H1 (cell line): ENCODE measurements around the gene CALD1. TPM values are rescaled to one million over a fixed set of nuclear protein-coding genes. Genes with fewer than 3 reads are reported as not detected.

ENCODE experiments used
- CTCF ChIA-PET: fragments of 300-600 bp; sonication (Branson Sonifier 250); formaldehyde crosslinking; loops from one replicate; lab custom pipeline; 2021; ENCODE audit not compliant: partially characterized antibody; lab: Charles Lee
- POLR2A ChIA-PET: fragments of 300-600 bp; sonication (Branson Sonifier 250); formaldehyde crosslinking; loops from one replicate; lab custom pipeline; 2021; ENCODE audit warnings: inconsistent platforms; ENCODE audit not compliant: partially characterized antibody; lab: Charles Lee
- DNase-seq, 2 experiments: peaks; one replicate each; pipeline versions ENCODE4 v3.0.0 to v3.0.0-alpha.2; 2010 to 2022; ENCODE audit warnings: low spot score in 2 of 2, low read depth in 1 of 2, mixed read lengths in 1 of 2
- FAIRE-seq: peaks from 2 replicates; lab custom pipeline; 2011; peaks lifted over from hg19 to GRCh38; lab: Jason Lieb, UNC
- H2AFZ ChIP-seq: 2 replicates; pipeline ENCODE4 v1.8.1; 2012; ENCODE audit warnings: low read length, inconsistent platforms
- H2AK5ac ChIP-seq: 2 replicates; pipeline ENCODE4 v1.6.1; 2013; ENCODE audit warnings: low read depth, low read length
- H2BK120ac ChIP-seq: replicated peaks from 2 replicates; pipeline ENCODE3; 2013; ENCODE audit warnings: low read depth, low read length, inconsistent platforms
- H2BK12ac ChIP-seq: 2 replicates; pipeline ENCODE4 v1.6.1; 2013; ENCODE audit warnings: low read depth, low read length
- H2BK15ac ChIP-seq: 2 replicates; pipeline ENCODE4 v1.6.1; 2013; ENCODE audit warnings: low read length
- H2BK20ac ChIP-seq: 2 replicates; pipeline ENCODE4 v1.6.1; 2013; ENCODE audit warnings: low read length
- H2BK5ac ChIP-seq: 2 replicates; pipeline ENCODE4 v1.6.1; 2013; ENCODE audit warnings: low read depth, low read length
- H3K14ac ChIP-seq: 2 replicates; pipeline ENCODE4 v1.6.1; 2013; ENCODE audit warnings: inconsistent platforms; ENCODE audit not compliant: insufficient read length
- H3K18ac ChIP-seq: 2 replicates; pipeline ENCODE4 v1.6.1; 2013; ENCODE audit warnings: low read length; ENCODE audit errors: extremely low read depth
- H3K23ac ChIP-seq: 2 replicates; pipeline ENCODE4 v1.6.1; 2013; ENCODE audit warnings: inconsistent platforms; ENCODE audit not compliant: insufficient read length
- H3K23me2 ChIP-seq: 2 replicates; pipeline ENCODE4 v1.6.1; 2013; ENCODE audit warnings: low read depth, low read length
- H3K27ac ChIP-seq: 2 replicates; pipeline ENCODE4 v1.6.1; 2011; ENCODE audit warnings: low read depth, low read length, inconsistent platforms
- H3K27me3 ChIP-seq, 4 experiments: replicated peaks in 1 of 4; 1 replicate in 1 of 4; 2 replicates in 3 of 4; pipeline versions ENCODE4 v1.6.1 to v1.8.1; 2011 to 2013; ENCODE audit warnings: low read length in 3 of 4, mild to moderate bottlenecking in 3 of 4, inconsistent platforms in 2 of 4, mixed read lengths in 2 of 4, moderate library complexity in 1 of 4; ENCODE audit not compliant: control insufficient read depth in 3 of 4, insufficient read depth in 3 of 4; ENCODE audit errors: extremely low read depth in 1 of 4
- H3K36me3 ChIP-seq, 4 experiments: 2 replicates each; pipeline versions ENCODE4 v1.6.1 to v1.8.1; 2011 to 2013; ENCODE audit warnings: mild to moderate bottlenecking in 4 of 4, low read length in 3 of 4, moderate library complexity in 2 of 4, control low read depth in 1 of 4, inconsistent platforms in 1 of 4; ENCODE audit not compliant: insufficient read depth in 4 of 4, control insufficient read depth in 2 of 4
- H3K4ac ChIP-seq: replicated peaks from 2 replicates; pipeline ENCODE3; 2013; ENCODE audit warnings: low read length, low read depth, mixed read lengths, inconsistent platforms; ENCODE audit not compliant: insufficient read length
- H3K4me1 ChIP-seq, 4 experiments: replicated peaks in 1 of 4; 1 replicate in 1 of 4; 2 replicates in 3 of 4; pipeline versions ENCODE4 v1.6.1 to v1.8.1; 2011 to 2013; ENCODE audit warnings: low read length in 3 of 4, inconsistent platforms in 2 of 4, mixed read lengths in 1 of 4; ENCODE audit not compliant: insufficient read depth in 4 of 4, control insufficient read depth in 3 of 4
- H3K4me2 ChIP-seq, 2 experiments: 2 replicates each; pipeline versions ENCODE4 v1.6.1 to v1.8.1; 2011 to 2013; ENCODE audit warnings: low read depth in 2 of 2, low read length in 2 of 2, control low read depth in 1 of 2, inconsistent platforms in 1 of 2, mild to moderate bottlenecking in 1 of 2; ENCODE audit not compliant: insufficient read depth in 1 of 2
- H3K4me3 ChIP-seq, 4 experiments: fragments of 200-600, 300-600 bp in 1 of 4; sonication (generic), shearing (Covaris generic), sonication (Bioruptor Twin) in 1 of 4; 2 replicates each; pipeline versions ENCODE4 v1.5.1 to v1.8.1; 2011 to 2016; ENCODE audit warnings: low read length in 4 of 4, low read depth in 3 of 4, control low read depth in 2 of 4, inconsistent platforms in 2 of 4, mild to moderate bottlenecking in 2 of 4, mixed read lengths in 1 of 4, moderate library complexity in 1 of 4; ENCODE audit not compliant: insufficient read depth in 2 of 4; ENCODE audit errors: extremely low read depth in 1 of 4
- H3K56ac ChIP-seq: replicated peaks from 2 replicates; pipeline ENCODE3; 2013; ENCODE audit warnings: low read depth, mild to moderate bottlenecking, mixed read lengths, low read length, inconsistent platforms; ENCODE audit not compliant: insufficient read length
- H3K79me1 ChIP-seq: 2 replicates; pipeline ENCODE4 v1.6.1; 2013; ENCODE audit warnings: low read depth, low read length, control low read depth
- H3K79me2 ChIP-seq, 2 experiments: 2 replicates each; pipeline versions ENCODE4 v1.6.1 to v1.8.1; 2012 to 2013; ENCODE audit warnings: low read length in 2 of 2, mild to moderate bottlenecking in 2 of 2, inconsistent platforms in 1 of 2; ENCODE audit not compliant: insufficient read depth in 2 of 2, control insufficient read depth in 1 of 2
- H3K9ac ChIP-seq, 4 experiments: replicated peaks in 1 of 4; 1 replicate in 1 of 4; 2 replicates in 3 of 4; pipeline versions ENCODE4 v1.6.1 to v1.8.1; 2011 to 2013; ENCODE audit warnings: low read depth in 3 of 4, low read length in 3 of 4, control low read depth in 2 of 4, mild to moderate bottlenecking in 2 of 4, moderate library complexity in 2 of 4, inconsistent platforms in 1 of 4; ENCODE audit errors: extremely low read depth in 1 of 4
- H3K9me3 ChIP-seq, 2 experiments: 2 replicates each; pipeline versions ENCODE4 v1.6.1 to v1.8.1; 2012 to 2013; ENCODE audit warnings: mild to moderate bottlenecking in 2 of 2, moderate library complexity in 2 of 2, control low read depth in 1 of 2, inconsistent platforms in 1 of 2, low read depth in 1 of 2, low read length in 1 of 2, mixed read lengths in 1 of 2; ENCODE audit not compliant: insufficient read depth in 2 of 2
- H4K20me1 ChIP-seq, 2 experiments: replicated peaks in 1 of 2; 2 replicates each; pipeline versions ENCODE3 to v1.8.1; 2011 to 2013; ENCODE audit warnings: inconsistent platforms in 2 of 2, low read length in 2 of 2, mild to moderate bottlenecking in 1 of 2; ENCODE audit not compliant: insufficient read depth in 2 of 2, control insufficient read depth in 1 of 2
- H4K5ac ChIP-seq: 2 replicates; pipeline ENCODE4 v1.6.1; 2013; ENCODE audit warnings: low read length, low read depth, mixed read lengths, inconsistent platforms; ENCODE audit not compliant: insufficient read length
- H4K8ac ChIP-seq: 2 replicates; pipeline ENCODE4 v1.8.0; 2013; ENCODE audit warnings: mild to moderate bottlenecking, moderate library complexity, low read length, inconsistent platforms; ENCODE audit not compliant: insufficient read depth; ENCODE audit errors: extremely low read depth
- H4K91ac ChIP-seq: replicated peaks from 2 replicates; pipeline ENCODE3; 2013; ENCODE audit warnings: low read length, mixed read lengths, inconsistent platforms; ENCODE audit not compliant: insufficient read length
- EGR1 ChIP-seq: IDR thresholded peaks from 2 replicates; pipeline ENCODE4 v1.6.1; 2011; ENCODE audit warnings: low read depth, low read length, borderline replicate concordance
- GABPA ChIP-seq: IDR thresholded peaks from 2 replicates; pipeline ENCODE4 v1.6.1; 2011; ENCODE audit warnings: mild to moderate bottlenecking, low read length, moderate library complexity, borderline replicate concordance; ENCODE audit not compliant: insufficient read depth
- NRF1 ChIP-seq: IDR thresholded peaks from 2 replicates; pipeline ENCODE4 v1.6.1; 2011; ENCODE audit warnings: mild to moderate bottlenecking, low read depth, low read length, improper control_type of control experiment
- TAF7 ChIP-seq: optimal IDR thresholded peaks from 2 replicates; pipeline ENCODE3; 2011; ENCODE audit warnings: low read depth, mild to moderate bottlenecking, inconsistent platforms, low read length, moderate library complexity, borderline replicate concordance
- TBP ChIP-seq: IDR thresholded peaks from 2 replicates; pipeline ENCODE4 v1.6.1; 2011; ENCODE audit warnings: low read depth, low read length, improper control_type of control experiment
- ZNF274 ChIP-seq: IDR thresholded peaks from 2 replicates; pipeline ENCODE4 v1.7.0; 2012; ENCODE audit warnings: low read length, borderline replicate concordance; ENCODE audit errors: extremely low read depth
- WGBS, 2 experiments: shearing (Covaris generic) in 1 of 2; methylation state at CpG; one replicate each; pipeline versions ENCODE4 v1.1.6 to v1.1.7; 2013 to 2015; ENCODE audit warnings: low lambda C conversion rate in 2 of 2, mixed read lengths in 2 of 2, inconsistent platforms in 1 of 2, low coverage in 1 of 2, missing lambda C conversion rate in 1 of 2; ENCODE audit not compliant: insufficient replicate concordance in 2 of 2, insufficient coverage in 1 of 2, insufficient read length in 1 of 2; ENCODE audit errors: extremely low coverage in 1 of 2, missing lambda C conversion rate in 1 of 2; 5-methylcytosine and 5-hydroxymethylcytosine counted together
- polyA plus RNA-seq, 7 experiments: library from polyadenylated mRNA; depleted of rRNA in 3 of 7; stranded (reverse) in 5 of 7; unstranded in 2 of 7; fragments of >200 nt in 5 of 7; fragments of 200-250 nt in 2 of 7; gene quantifications; 1 replicate in 5 of 7; 2 replicates in 1 of 7; 4 replicates in 1 of 7; pipeline versions ENCODE4 v1.2.1 to v1.2.3, GENCODE V29; 2011 to 2013; ENCODE audit warnings: missing spikeins in 2 of 7, mixed read lengths in 2 of 7
- total RNA-seq: library from RNA; stranded (reverse); fragmentation: NEBNext Ultra II Directional; extraction: Animal tissue kit (Norgen Biotek cat#: 25700); gene quantifications from 2 replicates; pipeline ENCODE4 v1.2.1, GENCODE V29; 2021

CALD1 gene
- total and polyA plus RNA-seq, 2 of the 8 experiments (the other 6 are each of a cell fraction or from before 2014, with no cell fraction given): 34.3 to 177 TPM

- Histone ChIP-seq H3K9ac (no peak overlapping the region), H3K18ac (no peak overlapping the region), H2BK5ac (no peak overlapping the region), H4K91ac (no peak overlapping the region), H4K20me1 (no peaks in the 10 kb centered on the region), H3K4me2 (no peak overlapping the region), H4K8ac (no peak overlapping the region), H3K14ac (no peak overlapping the region), H3K27ac (no peak overlapping the region), H2BK120ac (no peak overlapping the region), H3K79me1 (no peaks in the 10 kb centered on the region; the same call in 1 of the 2 replicates), H3K4me3 (no peak overlapping the region), H3K4me1 (no peaks in the 10 kb centered on the region), H3K4ac (no peak overlapping the region), H4K5ac (no peak overlapping the region), H3K79me2 (peaks cover 0 to 7% of the 10 kb centered on the region in 2 experiments; a peak in 1 of 4 replicates), H3K9me3 (no peaks in the 10 kb centered on the region; a peak in 1 of 4 replicates), H2AFZ (no peak overlapping the region), H2BK15ac (no peak overlapping the region), H2BK20ac (no peak overlapping the region), H3K23me2 (no peaks in the 10 kb centered on the region), H2BK12ac (no peak overlapping the region), H3K27me3 (no peaks in the 10 kb centered on the region), H2AK5ac (no peak overlapping the region), H3K56ac (no peak overlapping the region), H3K23ac (no peak overlapping the region), H3K36me3 (peaks cover 0 to 20% (median 8%) of the 10 kb centered on the region in 4 experiments; a peak in 5 of 8 replicates)
- ChIA-PET CTCF (interaction anchor here (0.7 to 0.9 kb wide), 4 partner anchors 9 to 286 kb away, joined by 3 to 4 read pairs (median 3); no protein-coding TSS in a partner anchor), POLR2A (no interaction called here)
- no peak for TF ChIP-seq EGR1
- no peak for TF ChIP-seq TAF7
- TF ChIP-seq NRF1: no peak
- TF ChIP-seq ZNF274: no peak
- no peak for TF ChIP-seq TBP
- no peak for TF ChIP-seq GABPA
- FAIRE-seq (no peak), DNase-seq (no peak)
- 87% methylated on average over 6 of the region's 6 CpGs; no CpG with 5 or more reads in 1 of the 2 experiments for WGBS, 2 experiments
These were observed 213.3 kb downstream of the CALD1 start for GRCh38 chr7:134992626-134993179.
